Activated CD4-positive, CD25-positive, alpha-beta regulatory T cell (primary cell): ENCODE data around the gene JAKMIP1.

ENCODE experiments used
- DNase-seq, 4 experiments: peaks; one replicate each; lab custom pipeline; 2025; lab: John Stamatoyannopoulos, UW

The JAKMIP1 gene

DNA sequence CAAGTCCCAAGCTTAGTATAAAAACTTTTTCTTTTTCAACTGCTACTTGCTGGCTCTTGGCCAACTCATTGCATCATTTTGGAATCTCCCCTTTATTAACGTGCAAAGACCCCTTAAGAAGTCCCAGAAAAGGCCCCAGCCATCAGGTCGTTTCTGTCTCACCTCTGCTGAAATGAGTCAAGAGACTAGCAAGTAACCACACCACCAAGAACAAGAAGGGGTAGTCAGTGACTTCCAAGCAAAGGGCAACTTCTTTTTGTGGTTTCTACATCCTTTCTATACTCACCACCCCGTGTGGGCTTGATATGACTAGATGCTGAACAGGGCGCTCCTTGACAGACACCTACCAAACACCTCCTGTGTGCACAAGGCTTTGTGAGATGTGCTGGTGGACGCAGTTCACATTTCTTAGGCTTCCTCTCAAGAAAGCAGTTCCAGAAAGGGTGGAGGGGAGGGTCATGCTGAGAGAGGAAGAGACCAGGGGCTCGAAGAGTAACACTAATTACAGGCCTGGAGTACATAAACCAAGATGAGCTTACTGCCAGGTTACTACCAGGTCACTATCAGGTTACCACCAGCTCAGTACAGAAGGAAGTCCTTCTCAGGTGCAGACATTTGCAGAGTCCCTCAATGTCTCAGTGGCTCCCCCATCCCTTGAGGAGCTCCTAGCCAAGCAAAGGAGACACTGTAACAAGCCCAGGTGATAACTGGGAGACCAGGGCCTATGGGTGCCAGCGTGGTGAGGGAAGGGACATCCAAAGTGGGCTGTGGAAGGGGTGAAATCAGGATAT lies 19.3 kb downstream of the JAKMIP1 start:
- DNase-seq, result no peak

DNA sequence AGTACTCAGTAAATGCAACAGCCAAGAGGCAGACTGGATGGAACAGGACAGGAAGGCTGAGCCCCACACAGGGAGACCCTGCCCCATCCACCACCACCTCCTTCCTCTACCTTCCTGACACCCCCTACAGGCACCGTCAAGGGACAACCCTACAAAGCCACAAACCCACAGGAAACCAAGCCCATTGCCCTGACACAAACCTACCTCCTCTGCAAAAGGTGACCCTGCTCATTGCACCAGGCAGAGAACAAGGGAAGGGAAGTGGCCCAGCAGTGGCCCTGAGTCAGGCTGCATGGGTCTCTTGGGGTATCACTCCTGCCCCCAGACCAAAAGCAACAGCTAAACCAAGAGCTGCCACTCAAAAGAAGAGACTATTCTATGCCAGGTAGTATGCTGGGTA lies 21.0 kb downstream of the JAKMIP1 start:
- no peak for DNase-seq

DNA sequence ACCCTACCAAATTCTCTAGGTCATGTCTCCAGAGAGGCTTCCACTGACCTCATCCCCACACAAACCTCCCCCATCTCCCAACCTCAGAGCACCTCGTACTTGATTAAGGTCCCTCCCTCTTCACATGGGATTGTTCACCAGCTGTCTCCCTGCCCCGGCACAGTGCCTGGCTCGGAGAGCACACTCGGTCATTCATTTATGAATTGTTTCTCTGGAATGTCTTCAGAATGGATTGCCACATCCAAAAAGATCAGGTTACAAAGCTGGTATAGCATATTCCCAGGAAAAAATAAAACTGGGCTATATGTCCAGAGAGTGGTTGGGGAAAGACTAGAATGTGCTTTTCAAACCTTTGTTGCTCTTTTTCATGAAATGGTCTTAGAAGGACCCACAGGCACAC lies 21.6 kb downstream of the JAKMIP1 start:
- no peak for DNase-seq

DNA sequence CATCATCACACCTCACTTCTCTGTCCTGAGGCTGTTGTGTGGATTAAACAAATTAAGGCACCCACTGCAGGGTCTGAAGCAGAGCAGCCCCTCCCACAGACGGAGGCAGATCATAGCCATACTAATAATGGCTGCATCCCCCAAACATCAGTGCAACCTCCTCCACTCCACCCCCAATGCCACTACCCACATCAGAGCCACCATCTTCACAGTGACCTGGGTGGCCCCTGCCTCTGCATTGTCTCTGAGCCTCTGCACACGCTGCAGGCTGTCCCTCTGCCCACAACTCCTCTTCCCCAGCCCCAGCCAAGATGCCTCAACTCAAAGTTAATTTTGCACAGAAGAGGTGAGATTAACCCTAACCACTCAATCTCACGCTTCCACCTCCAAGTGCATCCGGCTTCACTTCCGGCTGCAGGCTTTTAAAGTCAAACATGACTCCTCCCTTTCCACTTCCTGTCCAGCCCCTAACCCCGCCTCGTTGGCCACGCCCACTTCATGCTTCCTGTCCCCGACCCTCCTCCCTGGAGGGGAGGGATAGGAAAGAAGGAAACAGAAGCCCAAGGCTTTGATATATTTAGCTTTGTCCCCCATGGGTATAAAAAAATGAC lies 22.7 kb downstream of the JAKMIP1 start:
- DNase-seq, result no peak

DNA sequence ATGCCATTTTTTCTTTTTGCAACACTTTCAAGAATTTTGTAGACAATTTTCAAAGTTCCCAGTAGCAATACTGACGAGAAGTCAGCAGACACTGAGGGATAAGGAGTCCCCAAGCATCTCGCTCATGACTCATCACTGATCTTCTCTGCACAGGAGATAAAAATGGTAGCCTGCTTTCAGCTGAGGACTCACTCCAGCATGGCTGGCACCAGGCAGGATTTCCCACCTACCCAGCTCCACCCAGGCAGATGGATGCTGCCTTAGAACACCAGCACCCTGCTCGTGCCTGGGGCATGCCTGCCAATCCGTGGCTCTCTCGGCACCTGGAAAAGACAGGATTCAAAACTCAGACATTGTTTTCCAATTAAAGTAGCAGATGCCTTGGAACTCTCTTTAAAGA lies 24.9 kb downstream of the JAKMIP1 start:
- DNase-seq, result no peak

DNA sequence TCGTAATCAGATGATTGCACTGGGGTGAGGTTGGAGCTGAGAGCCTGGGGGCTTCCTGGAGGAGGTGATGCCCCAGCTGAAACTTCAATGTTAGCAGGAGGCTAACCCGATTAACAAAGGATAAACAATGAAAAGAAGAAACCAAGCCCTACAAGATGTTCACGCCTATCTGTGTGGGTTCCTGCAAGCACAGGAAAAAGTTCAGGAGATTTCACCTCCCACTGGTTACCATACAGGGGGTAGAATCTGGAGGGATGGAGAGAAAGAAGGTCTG lies 27.5 kb downstream of the JAKMIP1 start:
- DNase-seq, result no peak

DNA sequence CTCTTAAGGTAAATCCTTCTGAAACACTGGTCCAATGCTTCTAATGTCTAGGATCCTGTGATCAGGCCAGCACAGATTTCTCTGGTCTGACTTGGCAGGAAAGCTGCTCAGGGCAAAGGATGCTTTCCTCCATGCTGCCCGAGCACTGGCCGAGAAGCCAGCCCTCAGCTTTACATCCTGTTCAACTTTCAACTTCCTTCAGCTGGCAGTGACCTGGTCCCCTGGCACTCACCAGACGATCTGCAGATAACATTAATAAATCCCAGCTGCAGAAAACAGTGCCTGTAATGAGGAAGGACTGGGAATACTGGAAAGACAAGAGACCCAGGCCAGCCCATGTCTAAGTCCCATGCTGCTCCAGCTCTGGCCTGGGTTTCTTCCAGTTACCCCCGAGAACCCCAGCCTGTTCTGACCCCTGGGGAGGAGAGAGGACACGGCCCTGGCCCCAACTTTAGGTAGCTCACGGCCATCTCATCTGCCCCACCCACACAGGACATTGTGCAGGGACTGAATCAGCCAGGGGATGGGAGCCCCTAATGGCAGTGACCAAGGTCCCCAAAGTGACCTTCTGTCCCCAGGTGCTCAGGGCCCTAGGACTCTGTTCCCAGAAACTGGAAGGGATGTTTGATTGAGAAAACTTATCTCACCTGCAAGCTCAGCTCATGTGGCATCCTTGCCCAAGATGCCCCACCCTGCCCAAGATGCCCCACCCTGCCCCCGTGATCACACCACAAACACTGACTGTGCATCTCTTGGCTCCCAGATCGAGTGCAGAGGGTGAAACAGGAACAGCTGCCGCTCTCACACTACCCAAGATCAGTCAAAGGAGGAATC lies 28.0 kb downstream of the JAKMIP1 start:
- no peak for DNase-seq

DNA sequence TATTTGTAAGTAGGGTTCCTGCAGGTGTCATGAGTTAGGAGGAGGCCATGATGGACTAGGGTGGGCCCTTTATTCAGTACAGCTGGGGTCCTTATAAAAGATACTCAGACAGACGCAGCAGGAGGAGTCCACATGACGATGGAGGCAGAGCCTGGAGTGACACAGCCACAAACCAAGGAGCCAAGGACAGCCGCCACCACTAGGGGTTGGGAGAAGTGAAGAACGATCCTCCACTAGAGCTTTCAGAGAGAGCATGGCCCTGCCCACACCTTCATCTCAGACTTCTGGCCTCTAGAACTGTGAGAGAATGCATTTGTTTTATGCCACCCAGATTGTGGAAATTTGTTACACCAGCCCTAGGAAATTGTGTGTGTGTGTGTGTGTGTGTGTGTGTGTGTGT lies 31.1 kb downstream of the JAKMIP1 start:
- DNase-seq, result no peak

DNA sequence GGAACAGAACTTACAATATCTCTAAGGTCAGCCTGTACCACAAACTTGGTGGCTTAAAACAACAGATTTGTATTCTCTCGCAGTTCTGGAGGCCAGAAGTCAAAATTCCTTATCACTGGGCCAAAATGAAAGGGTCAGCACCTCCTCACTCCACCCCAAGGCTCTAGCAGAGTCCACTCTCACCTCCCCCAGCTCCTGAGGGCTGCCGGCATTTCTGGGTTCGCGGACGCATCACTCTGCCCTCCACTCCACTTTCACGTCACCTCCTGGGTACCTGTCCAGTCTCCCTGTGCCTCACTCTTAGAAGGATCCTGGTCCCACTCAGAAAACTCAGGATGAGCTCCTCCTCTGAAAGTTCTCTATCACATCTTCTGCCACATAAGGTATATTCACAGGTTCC lies 34.6 kb downstream of the JAKMIP1 start:
- no peak for DNase-seq

DNA sequence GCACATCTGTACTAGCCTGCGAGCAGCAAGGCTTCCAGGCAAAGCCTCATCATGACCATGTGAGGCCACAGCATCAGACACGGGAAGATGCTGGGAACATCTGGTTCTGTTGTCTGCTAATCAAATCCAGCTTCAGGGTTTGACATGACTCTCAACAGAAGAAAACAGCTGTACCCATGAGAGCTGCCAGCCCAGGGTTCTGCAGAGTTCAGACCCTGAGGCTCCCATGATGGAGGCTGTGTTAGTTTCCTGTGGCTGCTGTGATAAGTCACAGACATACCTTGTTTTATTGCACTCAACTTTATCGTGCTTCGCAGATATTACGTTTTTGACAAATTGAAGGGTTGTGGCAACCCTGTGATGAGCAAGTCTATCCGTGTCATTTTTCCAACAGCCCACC lies 37.5 kb downstream of the JAKMIP1 start:
- DNase-seq, result no peak

DNA sequence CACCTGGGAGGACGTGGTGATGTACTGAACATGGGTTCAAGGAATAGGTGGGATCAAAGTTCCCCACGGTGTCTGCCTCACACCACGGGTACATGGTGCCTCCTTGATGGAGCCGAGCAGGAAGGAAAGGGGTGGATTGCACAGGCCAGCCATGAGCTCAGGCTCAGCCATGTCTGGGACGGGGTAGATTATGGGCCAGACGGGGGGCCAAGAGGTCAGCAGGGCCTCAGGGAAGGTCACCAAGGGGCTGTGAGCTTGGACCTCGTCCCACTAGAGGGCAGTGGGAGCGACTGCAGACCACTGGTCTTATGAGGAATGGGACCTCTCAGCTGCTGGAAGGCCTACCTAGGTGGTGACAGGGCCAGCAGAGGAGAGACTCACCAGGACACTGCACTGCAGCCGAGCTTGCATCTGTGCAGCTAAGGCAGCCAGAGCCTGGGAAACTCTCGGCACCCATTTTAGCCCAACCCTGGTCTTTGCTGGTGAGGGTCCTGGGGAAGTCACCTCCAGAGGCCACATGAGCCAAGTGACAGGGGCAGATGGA lies 38.4 kb downstream of the JAKMIP1 start:
- no peak for DNase-seq

DNA sequence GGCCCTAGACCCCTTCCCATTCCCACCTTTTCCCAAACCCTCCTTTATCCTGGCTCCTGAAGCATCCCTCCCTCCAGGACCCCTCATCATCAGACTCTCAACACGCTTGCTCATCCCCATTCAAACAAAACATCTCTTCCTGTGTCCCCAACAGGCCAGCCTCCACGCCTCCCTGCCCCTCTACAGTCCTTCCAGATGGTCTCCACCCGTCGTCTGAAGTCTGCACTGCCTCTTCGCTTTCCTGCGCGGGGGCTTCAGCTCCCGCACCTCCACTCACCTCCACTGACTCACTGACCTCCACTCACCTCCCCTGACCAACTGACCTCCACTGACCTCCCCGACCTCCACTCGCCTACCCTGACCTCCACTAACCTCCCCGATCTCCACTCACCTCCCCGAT lies 39.8 kb downstream of the JAKMIP1 start:
- no peak for DNase-seq

DNA sequence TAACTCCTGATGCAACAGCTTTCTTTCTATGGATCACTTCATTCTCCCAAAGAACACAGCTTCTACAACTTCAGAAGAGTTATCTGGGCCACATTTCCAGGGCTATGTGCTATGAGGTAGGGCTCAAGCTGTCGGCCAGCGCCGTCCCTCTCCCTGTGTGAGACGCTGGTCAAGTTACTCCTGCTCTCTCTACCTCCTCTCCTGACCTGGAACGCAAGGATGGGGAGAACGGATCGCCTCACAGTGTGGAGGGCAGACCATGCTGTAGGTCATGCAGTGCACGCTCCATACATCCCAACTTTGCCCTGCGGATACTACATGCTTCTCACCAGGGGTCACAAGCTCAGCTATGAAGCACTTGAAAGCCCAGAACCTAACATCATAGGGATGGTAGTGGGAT lies 42.4 kb downstream of the JAKMIP1 start:
- no peak for DNase-seq

DNA sequence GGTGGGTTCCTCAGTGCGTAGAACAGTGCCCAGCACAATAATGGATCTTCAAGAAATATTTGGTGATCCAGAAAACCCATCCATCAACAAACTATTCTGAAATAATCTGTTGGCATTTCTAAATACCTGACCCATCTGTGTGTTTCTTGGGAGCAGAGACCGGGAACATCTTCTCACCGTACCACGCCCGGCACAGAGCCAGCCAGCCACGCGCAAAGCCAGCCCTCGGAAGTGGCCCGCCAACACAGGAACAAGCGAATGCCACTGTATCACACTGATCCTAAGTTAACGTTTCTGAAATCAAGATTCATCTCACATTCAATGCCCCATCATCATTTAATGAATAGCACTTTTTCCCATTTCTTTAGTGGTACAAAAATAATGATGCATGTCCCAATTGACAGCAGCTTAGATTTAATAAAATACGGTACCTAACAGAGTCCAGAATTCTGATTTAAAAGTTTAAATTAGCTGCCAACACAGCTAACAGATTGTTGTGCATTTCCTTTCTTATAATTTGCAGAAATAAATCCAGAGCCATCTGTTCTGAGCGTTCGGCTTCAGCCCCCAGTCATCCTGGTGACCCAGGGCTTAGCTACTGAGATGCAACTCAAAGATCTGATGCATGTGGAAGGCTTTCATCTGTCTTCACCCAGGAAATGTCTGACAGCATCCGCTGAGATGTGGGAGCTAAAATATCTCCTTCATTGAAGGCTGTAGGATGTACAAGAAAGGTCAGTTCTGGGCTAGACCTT lies 44.2 kb downstream of the JAKMIP1 start:
- DNase-seq, result no peak

DNA sequence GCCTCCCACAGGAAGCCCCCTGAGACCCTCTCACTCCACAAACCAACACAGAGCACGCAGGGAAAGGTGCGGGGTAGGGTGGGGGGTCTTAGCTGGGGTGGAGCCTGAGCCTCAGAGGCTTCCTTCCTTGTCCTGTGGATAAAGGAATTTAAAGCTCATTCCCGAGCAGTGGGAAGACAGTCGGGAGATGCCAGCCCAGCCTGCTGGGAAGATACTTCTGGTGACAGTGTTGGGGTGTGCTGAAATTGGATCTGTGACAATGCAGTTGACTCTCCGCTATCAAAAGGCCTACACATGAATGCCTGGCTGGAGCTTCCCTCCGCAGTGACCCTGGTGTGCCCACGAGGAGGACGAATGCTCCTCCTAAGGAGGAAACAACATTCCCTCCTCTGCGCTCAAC lies 45.5 kb downstream of the JAKMIP1 start:
- no peak for DNase-seq

DNA sequence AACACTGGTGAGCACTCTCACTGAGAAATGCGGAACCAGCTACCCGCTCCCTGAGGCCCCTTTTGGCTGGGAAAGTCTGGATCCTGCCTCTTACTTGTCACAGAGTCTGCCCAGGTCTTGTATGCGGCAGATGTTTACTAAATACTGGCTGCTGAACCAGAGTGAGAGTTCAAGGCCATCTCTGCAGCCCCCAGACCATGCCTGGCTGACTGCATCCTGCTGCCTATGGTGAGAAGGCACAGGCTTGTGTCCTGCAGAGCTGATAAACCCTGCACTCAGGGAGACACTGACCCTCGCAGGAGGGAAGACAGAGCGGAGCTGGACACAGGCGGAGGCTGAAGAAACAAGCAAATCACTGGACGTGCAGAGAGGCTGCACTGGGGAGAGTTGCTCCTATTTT lies 46.5 kb downstream of the JAKMIP1 start:
- no peak for DNase-seq

DNA sequence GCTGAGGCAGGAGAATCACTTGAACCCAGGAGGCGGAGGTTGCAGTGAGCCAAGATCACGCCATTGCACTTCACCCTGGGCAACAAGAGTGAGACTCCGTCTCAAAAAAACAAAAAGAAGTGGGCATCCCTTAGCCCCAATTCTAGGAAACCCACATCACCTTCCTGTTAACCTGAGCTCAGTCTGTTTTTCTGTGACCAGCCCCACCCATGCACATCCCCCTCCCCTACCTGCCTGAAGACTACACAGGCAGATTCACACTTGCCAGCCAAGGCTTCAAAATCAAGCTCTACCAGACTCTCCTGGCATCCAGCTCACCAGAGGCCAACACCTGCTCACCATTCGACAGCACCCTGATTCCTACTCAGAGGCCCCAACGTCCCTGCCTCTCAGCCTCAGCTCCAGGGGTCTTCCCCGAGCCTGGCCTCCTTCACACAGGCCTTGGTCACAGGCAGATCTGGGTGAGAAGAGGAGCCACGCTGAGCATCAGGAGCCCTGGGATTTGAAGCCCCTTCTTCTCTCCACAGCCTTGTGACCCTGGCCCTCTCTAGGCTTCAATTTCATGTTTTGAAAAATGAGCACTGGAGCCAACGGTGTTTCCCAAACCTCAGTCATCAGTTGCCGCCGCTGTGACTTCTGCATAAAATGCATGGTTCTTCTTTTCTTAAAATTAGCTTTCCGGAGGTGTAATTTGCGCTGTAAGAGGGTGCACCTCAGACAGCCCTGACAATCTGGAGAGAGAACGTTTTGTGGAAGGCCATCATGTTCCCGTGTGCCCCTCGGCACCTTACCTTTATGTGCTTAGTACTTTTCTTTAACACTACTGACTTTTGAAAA lies 47.3 kb downstream of the JAKMIP1 start:
- DNase-seq, result peak in 2 of 4 experiments; percentile 11 to 15

DNA sequence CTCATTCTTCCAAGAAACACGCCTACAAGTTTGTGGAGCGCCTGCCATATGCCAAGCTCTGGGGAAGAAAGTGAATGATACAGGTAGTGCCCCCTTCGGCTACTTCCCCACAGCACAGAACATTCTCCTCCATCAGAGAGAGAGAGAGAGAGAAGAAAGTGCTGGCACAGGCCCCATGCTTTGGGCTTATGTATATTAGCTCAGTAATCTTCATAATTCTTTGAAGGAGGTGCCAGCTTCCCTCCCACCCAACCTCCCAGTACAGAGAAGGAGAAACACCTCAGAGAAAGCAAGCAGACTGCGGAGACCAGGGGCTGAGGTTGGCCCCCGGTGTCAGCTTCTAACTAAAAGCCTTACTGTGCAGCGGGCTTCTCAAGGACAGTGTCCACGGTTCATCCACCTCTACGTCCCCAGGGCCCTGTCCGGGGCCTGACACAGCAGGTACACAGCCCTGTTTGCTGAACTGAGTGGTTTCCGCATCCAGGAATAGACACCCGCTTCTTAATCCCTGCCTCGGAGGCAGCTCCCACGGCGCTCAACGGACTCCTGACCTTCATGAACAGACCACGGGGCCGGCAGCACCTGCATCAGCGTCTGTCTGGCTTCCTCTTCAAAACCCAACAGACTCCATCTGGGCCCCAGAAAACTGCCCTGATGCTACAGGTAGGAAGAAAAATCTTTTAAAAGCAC lies 50.2 kb downstream of the JAKMIP1 start:
- no peak for DNase-seq

DNA sequence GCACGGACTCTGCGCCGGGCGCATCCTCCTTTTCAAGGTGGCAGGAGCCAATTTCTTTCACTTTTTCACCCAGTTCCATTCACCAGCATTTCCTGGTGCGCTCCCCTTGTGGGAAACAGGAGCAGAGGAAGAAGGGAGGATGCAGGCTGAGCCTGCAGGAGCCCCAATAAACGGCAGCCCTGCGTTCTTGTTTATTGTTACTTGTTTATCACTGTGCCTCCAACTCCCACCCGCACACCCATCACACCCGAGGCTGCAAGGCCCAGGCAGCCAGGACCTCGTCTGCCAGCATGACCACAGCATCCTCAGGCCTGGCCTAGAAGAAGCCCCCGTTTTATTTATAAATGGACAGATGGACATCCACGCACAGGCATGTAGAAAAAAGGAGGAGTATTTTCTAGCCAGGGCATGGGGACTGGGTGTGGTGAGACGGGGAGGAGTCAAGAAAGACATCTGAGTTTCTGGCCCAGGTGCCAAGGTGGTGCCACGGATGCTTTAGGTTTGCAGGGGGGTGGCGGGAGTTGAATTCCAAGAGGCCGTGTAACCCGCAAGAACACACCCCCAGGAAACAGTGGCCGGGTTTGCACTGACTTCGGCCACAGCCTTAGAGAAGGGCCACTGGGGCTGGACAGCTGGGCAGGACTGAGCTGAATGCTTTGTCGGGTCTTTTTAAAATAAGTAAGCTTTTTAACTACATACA lies 51.7 kb downstream of the JAKMIP1 start:
- no peak for DNase-seq

DNA sequence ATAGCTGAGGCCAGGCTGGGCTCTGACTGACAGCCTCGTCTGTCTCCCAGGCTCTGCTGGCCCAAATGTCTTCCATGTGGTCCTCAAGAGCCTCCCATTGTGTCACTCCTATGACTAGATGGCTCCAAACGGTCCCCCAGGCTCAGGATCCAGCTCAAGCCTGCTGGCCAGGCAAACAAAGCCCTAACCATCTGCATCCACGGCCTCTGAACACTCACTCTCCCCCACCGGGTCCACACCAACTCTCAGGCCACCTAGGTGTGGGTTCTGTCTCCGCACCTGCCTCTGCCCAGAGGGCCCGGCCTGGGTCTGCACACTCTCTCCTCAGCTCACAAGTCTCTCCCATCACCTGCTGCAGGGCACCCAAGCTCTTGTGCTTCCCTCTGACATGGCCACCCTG lies 52.9 kb downstream of the JAKMIP1 start:
- no peak for DNase-seq
